HEK293T (cell line): Measurements from ENCODE around the gene RNU6-9.

Source experiments
- NFRKB ChIP-seq: fragments of 450-650 bp; IDR thresholded peaks from 2 replicates; pipeline ENCODE4 v1.6.1; 2016; ENCODE audit warnings: mild to moderate bottlenecking, moderate library complexity
- SP1 ChIP-seq: fragments of 450-650 bp; IDR thresholded peaks from 2 replicates; pipeline ENCODE4 v1.6.1; 2017
- ZNF384 ChIP-seq: fragments of 450-650 bp; IDR thresholded peaks from 2 replicates; pipeline ENCODE4 v1.6.1; 2016

DNA sequence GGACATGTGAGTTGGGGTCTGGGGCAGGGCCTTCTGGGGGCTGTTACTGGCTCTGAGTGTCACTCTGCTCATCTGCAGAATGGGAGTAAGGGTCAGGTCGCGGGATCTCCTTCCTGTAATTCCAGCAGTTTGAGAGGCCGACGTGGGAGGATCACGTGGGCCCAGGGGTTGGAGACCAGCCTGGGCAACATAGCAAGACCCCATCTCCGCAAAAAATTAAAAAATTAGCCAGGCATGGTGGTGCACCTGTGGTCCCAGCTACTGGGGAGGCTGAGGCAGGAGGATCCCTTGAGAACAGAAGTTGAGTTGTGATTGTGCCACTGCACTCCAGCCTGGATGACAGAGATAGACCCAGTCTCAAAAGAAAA, 36.6 kb downstream of the RNU6-9 start:
- no peak for TF ChIP-seq ZNF384
- no peak for TF ChIP-seq NFRKB
- TF ChIP-seq SP1: no peak
